GM18861 (cell line): ENCODE data around the gene FSTL1.

Source experiments
- ATAC-seq: cut with Tn5 transposase; IDR thresholded peaks from one replicate; pipeline ENCODE4 v1.9.1; 2021; ENCODE audit not compliant: unreplicated experiment

FSTL1 gene

GRCh38 chr3:120440001-120440703, 10.6 kb downstream of the FSTL1 start:
- ATAC-seq, result no peak

DNA sequence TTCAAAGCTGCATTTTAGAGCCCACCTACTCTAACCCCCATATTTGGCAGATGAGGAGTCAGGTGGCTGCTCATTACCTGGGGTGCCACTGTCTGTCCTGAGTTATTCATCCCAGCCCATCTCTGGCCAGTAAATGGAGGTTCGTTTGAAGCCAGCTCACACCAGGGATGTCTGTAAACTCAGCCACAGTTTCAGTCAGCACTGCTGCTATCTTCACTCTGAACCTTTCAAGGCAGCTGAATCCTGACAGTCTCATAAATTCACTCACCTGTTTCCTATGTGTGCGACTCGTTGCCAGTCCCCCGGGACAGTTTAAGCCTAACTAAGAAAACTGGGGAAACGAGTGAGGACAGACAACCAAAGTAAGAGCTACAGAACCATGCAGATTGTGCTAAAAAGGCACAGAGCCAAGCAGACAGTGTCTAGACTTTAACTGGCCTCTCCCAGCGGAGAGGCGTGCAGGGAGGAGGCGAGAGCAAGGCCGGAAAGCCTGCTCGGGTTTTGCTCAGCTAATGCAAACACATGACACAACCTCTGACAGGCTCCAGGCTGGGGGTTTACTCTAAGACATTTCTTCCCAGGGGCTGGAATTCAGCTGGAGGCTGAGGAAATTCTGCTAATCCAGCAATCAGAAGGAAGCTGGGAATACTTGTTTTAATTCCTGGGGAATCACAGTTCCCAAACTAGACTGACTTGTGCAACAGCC, 12.0 kb downstream of the FSTL1 start:
- no peak for ATAC-seq

- ATAC-seq, result no peak
Measured at GRCh38 chr3:120438216-120438615, 12.6 kb downstream of the FSTL1 start.

GRCh38 chr3:120437559-120437958, 13.2 kb downstream of the FSTL1 start:
- no peak for ATAC-seq

GRCh38 chr3:120436523-120437050, 14.2 kb downstream of the FSTL1 start:
- no peak for ATAC-seq

GRCh38 chr3:120435621-120436020, 15.2 kb downstream of the FSTL1 start:
- no peak for ATAC-seq

DNA sequence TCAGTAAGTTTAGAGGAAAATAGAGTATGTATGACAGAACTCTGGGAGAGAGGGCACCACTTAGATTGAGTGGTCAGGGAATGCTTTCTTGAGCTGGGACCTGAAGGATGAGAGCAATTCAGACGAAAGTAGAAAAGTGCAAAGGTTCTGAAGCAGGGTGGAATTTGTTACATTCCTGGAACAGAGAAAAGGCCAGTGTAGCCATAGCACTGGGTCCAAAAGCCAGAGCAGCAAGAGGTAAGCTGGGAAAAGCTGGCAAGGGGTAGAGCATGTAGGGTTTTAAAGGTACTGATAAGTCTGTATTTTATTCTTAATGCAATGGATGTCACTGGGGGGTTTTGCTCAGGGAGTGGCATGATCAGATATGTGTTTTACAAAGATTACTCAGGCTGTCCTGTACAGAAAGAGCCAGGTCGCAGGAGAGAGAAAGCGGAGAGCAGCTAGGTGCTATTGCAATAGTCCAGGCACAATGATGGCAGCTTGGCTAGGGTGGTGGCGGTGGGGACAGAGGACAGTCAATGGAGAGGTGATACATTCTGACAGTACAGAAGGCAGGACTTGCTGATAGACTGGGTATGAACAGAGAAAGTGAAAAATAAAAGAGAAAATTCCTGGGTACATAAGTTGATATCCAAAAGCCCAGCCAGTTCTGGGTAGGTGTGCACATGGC, 17.0 kb downstream of the FSTL1 start:
- ATAC-seq, result no peak

DNA sequence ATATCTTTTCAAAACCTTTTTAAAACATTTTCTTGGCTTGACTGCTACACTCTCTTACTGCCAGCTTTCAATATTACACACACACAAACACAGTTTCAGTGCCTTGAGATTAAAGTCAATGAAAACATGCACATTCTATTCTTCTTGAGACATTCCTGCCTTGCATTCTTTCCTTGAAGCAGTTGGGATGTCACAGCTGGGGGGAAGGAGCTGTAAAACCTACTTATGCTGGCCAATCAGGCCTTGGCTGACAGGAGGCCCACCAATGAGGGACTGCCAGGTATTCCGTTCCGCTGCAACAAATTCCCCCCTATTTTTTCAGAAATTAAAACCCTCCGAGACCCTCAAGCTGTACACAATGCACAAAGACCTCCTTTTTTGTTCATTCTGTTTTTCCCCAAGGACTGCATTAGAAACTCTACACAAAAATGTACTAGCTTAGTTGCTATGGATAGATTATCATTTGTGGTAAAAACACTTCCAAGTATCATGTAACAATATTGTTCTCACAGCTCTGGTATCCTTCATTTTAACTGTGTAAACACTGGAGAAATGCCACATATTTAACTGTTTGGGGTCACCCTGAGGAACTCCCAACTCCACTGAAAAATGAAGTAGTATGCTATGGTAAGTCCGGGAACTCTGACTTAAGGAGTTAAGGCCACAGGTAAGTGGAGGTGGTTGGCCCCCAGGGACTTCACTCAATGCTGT, 18.5 kb downstream of the FSTL1 start:
- no peak for ATAC-seq

- ATAC-seq, result no peak
Measured at GRCh38 chr3:120429921-120430361, 20.9 kb downstream of the FSTL1 start.

DNA sequence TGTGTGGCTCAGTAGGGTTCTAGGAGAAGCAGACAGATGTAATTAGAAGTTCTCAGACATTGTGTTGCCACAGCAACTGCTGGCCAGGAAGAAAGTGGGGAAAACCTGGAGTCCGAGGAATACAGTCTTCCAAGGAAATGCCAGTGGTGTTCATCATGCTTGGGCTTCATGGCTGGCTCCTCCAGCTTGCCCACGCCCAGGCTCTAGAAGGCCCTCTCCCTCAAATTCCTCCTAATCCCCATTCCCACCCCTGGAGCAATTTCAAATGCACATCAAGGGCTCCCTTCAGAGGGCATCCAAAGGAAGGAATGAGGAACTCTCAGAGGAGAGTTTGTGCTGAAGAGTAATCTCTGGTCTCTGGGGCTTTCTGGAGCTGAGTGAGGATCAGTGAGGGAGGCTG, 21.9 kb downstream of the FSTL1 start:
- ATAC-seq, result no peak

DNA sequence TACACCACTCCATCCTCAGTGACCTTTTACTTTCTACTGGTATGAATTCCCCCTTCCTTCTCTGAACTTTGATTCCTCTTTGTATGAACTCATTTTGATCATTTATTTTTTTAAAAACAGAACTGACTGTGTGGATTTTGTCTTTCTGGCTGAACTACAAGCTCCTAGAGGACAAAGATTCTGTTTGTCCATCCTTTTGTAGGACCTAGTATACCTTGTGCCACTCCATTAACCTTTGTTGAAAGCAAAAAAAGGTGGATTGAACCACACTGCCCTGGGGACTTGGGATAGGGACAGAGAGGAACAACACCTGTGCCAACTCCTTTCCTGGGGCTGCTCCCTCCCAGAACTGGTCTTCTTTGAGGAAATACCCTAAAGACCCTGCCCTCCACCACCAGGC, 23.6 kb downstream of the FSTL1 start:
- ATAC-seq, result no peak

DNA sequence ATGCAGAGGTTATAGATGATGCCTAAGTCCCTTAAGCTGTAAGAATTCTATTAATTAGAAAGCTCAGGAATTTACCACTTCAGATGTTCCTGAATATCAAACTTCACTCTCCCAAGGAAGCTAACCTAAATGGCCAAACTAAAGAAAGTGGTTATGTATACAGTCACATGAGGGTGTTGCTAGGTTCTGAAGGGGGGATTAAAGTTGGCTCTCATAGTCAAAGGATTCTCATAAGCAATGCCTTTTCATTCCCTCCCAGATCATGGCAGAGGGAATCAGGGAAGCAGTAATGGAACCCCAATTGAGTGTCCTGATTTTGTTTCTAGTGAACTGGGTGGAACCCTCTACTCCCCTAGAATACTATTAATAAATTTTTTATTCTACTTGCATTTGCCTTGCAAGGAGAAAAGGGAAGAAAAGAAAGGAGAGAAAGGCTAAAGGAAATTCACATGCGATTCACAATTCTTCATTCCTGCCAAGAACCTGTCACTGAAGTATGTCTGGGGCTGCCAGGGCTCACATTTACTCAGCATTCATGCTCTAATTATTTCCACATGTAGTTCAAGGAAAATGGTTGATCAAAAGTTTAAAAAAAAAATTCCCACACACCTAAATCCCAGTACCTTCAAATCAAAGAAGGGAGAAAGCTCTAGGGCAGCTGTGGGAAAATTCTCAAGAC, 25.1 kb downstream of the FSTL1 start:
- no peak for ATAC-seq

DNA sequence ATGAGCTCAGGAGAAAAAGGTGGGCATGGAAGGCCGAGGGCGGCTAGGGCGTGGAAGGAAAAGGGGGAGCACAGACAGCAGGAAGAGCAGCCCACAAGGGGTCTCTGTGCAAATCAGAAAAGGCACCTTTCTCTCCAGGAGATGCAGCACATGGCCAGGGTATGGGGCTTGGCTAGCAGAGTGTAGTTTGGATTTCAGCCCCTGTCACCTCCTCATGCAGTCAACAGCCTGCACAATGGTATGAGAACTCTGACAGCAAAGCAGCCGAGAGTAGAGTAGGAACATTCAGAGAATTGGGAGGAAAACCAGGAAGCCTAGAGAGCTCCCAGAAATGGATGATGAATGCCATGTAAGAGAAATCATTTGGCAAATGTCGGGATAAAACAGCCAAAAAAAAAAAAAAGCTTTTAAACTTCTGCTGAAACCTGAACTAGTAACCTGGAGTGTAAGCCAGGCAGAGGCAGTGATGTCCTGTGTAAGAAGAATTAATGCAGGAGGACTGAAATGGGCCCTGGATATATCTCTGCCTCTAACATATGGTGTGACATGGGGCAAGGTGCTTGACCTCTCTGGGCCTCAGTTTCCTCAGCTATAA, 25.7 kb downstream of the FSTL1 start:
- no peak for ATAC-seq

DNA sequence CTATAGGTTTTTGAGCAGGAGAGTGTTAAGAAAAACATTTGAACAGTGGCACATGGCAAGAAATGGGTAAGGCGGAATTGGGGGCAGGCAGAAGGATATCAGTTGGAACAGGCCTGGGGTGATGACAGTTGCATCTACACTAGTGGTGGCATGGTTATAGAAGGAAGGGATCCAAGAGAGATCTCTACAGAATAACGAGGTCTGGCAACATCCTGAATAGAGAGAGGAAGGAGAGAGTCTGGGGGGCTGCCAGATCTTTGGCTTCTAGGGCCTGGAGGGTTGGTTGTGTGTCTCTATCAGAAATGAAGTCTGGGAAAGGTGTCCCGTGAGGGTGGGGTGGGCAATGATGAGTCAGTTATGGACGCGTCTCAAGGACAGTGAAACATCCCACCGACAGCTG, 26.3 kb downstream of the FSTL1 start:
- ATAC-seq, result no peak

GRCh38 chr3:120423432-120423831, 27.4 kb downstream of the FSTL1 start:
- no peak for ATAC-seq

DNA sequence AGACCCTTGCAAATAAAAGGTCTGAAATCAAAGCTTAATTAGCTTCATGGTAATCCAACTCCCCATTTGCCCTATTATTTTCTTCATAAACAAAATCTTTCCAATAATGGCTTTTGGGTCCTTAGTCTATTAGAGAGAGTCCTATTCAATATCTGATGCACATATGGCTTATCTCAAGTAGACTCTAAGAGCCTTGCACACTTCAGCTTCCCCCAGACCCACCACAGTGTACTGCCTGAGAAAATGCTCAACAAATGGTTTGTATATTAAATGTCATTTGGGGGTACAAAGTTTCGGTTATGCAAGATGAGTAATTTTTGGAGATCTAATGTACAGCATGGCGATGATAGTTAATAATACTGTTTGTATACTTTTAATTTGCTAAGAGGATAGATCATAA, 28.9 kb downstream of the FSTL1 start:
- ATAC-seq, result no peak

GRCh38 chr3:120420928-120421551, 29.8 kb downstream of the FSTL1 start:
- no peak for ATAC-seq

DNA sequence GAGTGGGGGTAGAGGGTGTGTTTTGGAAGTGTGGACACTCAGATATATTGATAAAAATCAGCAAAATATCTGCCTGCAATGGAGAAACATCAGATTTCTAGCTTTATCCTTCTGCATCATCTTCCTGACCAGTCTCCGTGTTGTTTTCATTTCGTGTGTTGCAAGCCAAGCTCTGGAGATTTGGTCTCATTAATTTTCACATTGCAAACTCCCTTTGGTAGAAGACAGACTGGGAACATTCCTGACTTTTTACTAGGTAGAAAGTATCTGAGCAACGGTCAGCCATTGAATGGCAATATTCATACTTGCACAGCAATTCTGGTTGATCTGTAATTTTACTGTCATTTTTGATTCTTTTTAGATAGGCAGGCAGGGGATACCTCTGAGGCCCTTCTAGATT, 30.4 kb downstream of the FSTL1 start:
- ATAC-seq, result no peak

DNA sequence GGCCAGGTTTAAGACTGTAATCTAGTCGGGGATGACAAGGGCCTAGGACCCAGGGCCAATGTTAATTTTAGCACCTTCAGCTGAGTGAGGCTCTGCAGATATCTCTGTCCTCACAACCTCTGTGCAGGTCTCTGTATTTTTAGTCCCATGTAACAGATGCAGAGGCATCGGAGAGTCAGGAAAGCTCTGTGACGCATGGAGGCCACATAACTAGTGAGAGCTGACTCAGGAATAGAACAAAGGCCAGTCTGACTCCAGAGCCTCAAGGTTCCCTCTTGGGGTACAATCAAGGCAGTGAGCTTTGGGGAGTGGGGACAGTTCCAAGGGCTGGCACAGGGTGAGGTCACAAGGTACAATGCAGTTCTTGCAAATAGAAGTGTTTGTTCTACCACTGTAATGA, 31.0 kb downstream of the FSTL1 start:
- no peak for ATAC-seq
